GM21619 (cell line): Measurements from ENCODE around the gene CSMD2.

Experiments
- ATAC-seq: cut with Tn5 transposase; IDR thresholded peaks from one replicate; pipeline ENCODE4 v1.9.1; 2021; ENCODE audit not compliant: unreplicated experiment

Gene CSMD2

GRCh38 chr1:34156739-34157138 lies 8.3 kb downstream of the CSMD2 start:
- no peak for ATAC-seq

- no peak for ATAC-seq
Measured at GRCh38 chr1:34155860-34156259, 9.2 kb downstream of the CSMD2 start.

- ATAC-seq, result no peak
Measured at GRCh38 chr1:34153246-34153645, 11.8 kb downstream of the CSMD2 start.

- no peak for ATAC-seq
Measured at GRCh38 chr1:34149501-34149900, 15.5 kb downstream of the CSMD2 start.

GRCh38 chr1:34147301-34147700 lies 17.7 kb downstream of the CSMD2 start:
- ATAC-seq, result no peak

- no peak for ATAC-seq
Measured at GRCh38 chr1:34144766-34145165, 20.3 kb downstream of the CSMD2 start.

- no peak for ATAC-seq
Measured at GRCh38 chr1:34143975-34144374, 21.1 kb downstream of the CSMD2 start.

GRCh38 chr1:34140011-34140676 lies 24.9 kb downstream of the CSMD2 start:
- ATAC-seq, result no peak

GRCh38 chr1:34137411-34137810 lies 27.6 kb downstream of the CSMD2 start:
- no peak for ATAC-seq

GRCh38 chr1:34132161-34132420 lies 32.9 kb downstream of the CSMD2 start:
- no peak for ATAC-seq

GRCh38 chr1:34131396-34132160 lies 33.5 kb downstream of the CSMD2 start:
- ATAC-seq, result no peak

GRCh38 chr1:34130306-34130705 lies 34.7 kb downstream of the CSMD2 start:
- no peak for ATAC-seq

GRCh38 chr1:34129630-34130029 lies 35.4 kb downstream of the CSMD2 start:
- no peak for ATAC-seq

GRCh38 chr1:34128186-34128889 lies 36.7 kb downstream of the CSMD2 start:
- ATAC-seq, result no peak

GRCh38 chr1:34127006-34128000 lies 37.7 kb downstream of the CSMD2 start:
- no peak for ATAC-seq

- no peak for ATAC-seq
Measured at GRCh38 chr1:34126486-34126885, 38.5 kb downstream of the CSMD2 start.

GRCh38 chr1:34125721-34126380 lies 39.2 kb downstream of the CSMD2 start:
- no peak for ATAC-seq

- ATAC-seq, result no peak
Measured at GRCh38 chr1:34122080-34122932, 42.7 kb downstream of the CSMD2 start.

GRCh38 chr1:34115233-34115632 lies 49.8 kb downstream of the CSMD2 start:
- ATAC-seq, result no peak

GRCh38 chr1:34113887-34114286 lies 51.1 kb downstream of the CSMD2 start:
- no peak for ATAC-seq
